ENCODE measurements around the gene RNASE9.

DNA sequence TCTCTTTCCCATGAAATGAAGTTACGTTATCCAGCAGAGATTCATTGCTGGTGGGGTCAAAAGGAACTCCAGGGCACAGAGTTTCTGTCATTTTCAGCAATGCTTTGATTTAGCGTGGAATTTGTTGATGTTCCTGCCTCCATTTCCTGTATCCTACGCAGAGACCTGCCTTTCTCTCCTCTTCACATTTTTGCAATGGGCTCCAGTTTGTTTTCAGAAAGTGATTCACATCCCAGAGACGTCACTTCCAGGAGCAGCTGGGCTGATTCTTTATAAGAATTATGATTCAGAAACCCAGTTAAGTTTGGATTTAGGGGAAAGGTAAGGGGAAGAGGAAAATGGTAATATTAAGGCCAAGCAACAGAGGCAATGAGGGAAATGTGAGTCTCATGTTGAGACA, 43.9 kb downstream of the RNASE9 start:
- TF ChIP-seq GABPA (IDR thresholded peaks at IDR 0.05; ENCODE audit: low read depth) (no peak), POLR2AphosphoS5 (IDR thresholded peaks at IDR 0.05; ENCODE audit: low read depth) (no peak)
- TF ChIP-seq, protein P1, sequence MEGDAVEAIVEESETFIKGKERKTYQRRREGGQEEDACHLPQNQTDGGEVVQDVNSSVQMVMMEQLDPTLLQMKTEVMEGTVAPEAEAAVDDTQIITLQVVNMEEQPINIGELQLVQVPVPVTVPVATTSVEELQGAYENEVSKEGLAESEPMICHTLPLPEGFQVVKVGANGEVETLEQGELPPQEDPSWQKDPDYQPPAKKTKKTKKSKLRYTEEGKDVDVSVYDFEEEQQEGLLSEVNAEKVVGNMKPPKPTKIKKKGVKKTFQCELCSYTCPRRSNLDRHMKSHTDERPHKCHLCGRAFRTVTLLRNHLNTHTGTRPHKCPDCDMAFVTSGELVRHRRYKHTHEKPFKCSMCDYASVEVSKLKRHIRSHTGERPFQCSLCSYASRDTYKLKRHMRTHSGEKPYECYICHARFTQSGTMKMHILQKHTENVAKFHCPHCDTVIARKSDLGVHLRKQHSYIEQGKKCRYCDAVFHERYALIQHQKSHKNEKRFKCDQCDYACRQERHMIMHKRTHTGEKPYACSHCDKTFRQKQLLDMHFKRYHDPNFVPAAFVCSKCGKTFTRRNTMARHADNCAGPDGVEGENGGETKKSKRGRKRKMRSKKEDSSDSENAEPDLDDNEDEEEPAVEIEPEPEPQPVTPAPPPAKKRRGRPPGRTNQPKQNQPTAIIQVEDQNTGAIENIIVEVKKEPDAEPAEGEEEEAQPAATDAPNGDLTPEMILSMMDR (IDR thresholded peaks at IDR 0.05; ENCODE audit: insufficient read depth, low read length): no peak
